Endometrium (tissue), 2 donors: Measurements from ENCODE around the gene AGO3.
A peak's percentile ranks its signal among the peaks of the same experiment; 100 is the strongest.
"Not testable (repeated sequence)": the region's sequence is repeated elsewhere in the genome, so short reads cannot be mapped to it uniquely, and the experiment has no call there.

Experiments
- FAIRE-seq: peaks from 2 replicates; lab custom pipeline; 2012; peaks lifted over from hg19 to GRCh38; lab: Jason Lieb, UNC
- donor health status: control.
- donor health status: control.

AGO3 gene

GRCh38 chr1:35925741-35926140 lies 5.2 kb upstream of the AGO3 start:
- FAIRE-seq: no peak

GRCh38 chr1:35927472-35927871 lies 3.4 kb upstream of the AGO3 start:
- FAIRE-seq: no peak

- no peak for FAIRE-seq
Observed at GRCh38 chr1:35929730-35930592, 944 bp upstream of the AGO3 start.

- FAIRE-seq: no peak
Observed at GRCh38 chr1:35931446-35932157, 697 bp downstream of the AGO3 start.

GRCh38 chr1:35932158-35932636 lies 1.3 kb downstream of the AGO3 start:
- no peak for FAIRE-seq

- FAIRE-seq: no peak
Observed at GRCh38 chr1:35932941-35933340, 2.0 kb downstream of the AGO3 start.

- peak; percentile 29 for FAIRE-seq
Observed at GRCh38 chr1:35935442-35936388, 4.8 kb downstream of the AGO3 start.

GRCh38 chr1:35936838-35937237 lies 5.9 kb downstream of the AGO3 start:
- no peak for FAIRE-seq

GRCh38 chr1:35939484-35939883 lies 8.6 kb downstream of the AGO3 start:
- FAIRE-seq: no peak

GRCh38 chr1:35945327-35945726 lies 14.4 kb downstream of the AGO3 start:
- FAIRE-seq: no peak

- FAIRE-seq: no peak
Observed at GRCh38 chr1:35947547-35947946, 16.6 kb downstream of the AGO3 start.

- FAIRE-seq: no peak
Observed at GRCh38 chr1:35958558-35958957, 27.7 kb downstream of the AGO3 start.

- no peak for FAIRE-seq
Observed at GRCh38 chr1:35959304-35959703, 28.4 kb downstream of the AGO3 start.

GRCh38 chr1:35962952-35963351 lies 32.0 kb downstream of the AGO3 start:
- no peak for FAIRE-seq

- not testable (repeated sequence) for FAIRE-seq
Observed at GRCh38 chr1:35964277-35964676, 33.4 kb downstream of the AGO3 start.

- FAIRE-seq: no peak
Observed at GRCh38 chr1:35968396-35968795, 37.5 kb downstream of the AGO3 start.

GRCh38 chr1:35971601-35972000 lies 40.7 kb downstream of the AGO3 start:
- FAIRE-seq: no peak

- not testable (repeated sequence) for FAIRE-seq
Observed at GRCh38 chr1:35972631-35973030, 41.7 kb downstream of the AGO3 start.

- no peak for FAIRE-seq
Observed at GRCh38 chr1:35980090-35980489, 49.2 kb downstream of the AGO3 start.

- FAIRE-seq: no peak
Observed at GRCh38 chr1:35988237-35988636, 57.3 kb downstream of the AGO3 start.

- FAIRE-seq: no peak
Observed at GRCh38 chr1:36006941-36007500, 76.1 kb downstream of the AGO3 start.

- FAIRE-seq: no peak
Observed at GRCh38 chr1:36007741-36008140, 76.8 kb downstream of the AGO3 start.
